Caco-2 (cell line): Measurements from ENCODE around the gene AGRN. TPM values are rescaled to one million over a fixed set of nuclear protein-coding genes. Genes with fewer than 3 reads are reported as not detected.

Experiments used
- BruUV-seq: library from RNA; stranded (reverse); fragments of 400-500 nt; replicated peaks from 2 replicates; lab custom pipeline; 2021; lab: Mats Ljungman, UMichigan
- CTCF ChIA-PET: fragments of 300-600 bp; sonication (Branson Sonifier 250); formaldehyde crosslinking; loops from one replicate; lab custom pipeline; 2022; ENCODE audit warnings: antibody characterized with exemption; lab: Charles Lee
- POLR2A ChIA-PET: fragments of 300-600 bp; sonication (Branson Sonifier 250); formaldehyde crosslinking; loops from one replicate; lab custom pipeline; 2022; ENCODE audit warnings: antibody characterized with exemption; lab: Charles Lee
- DNase-seq, 2 experiments: peaks; one replicate each; pipeline versions ENCODE4 v3.0.0 to v3.0.0-alpha.2; 2020 to 2022
- H3K27me3 ChIP-seq: replicated peaks from 2 replicates; pipeline ENCODE4 v1.6.0; 2011; ENCODE audit warnings: low read length; ENCODE audit not compliant: control insufficient read depth, insufficient read depth
- H3K36me3 ChIP-seq: 2 replicates; pipeline ENCODE4 v1.5.1; 2011; ENCODE audit warnings: low read length; ENCODE audit not compliant: control insufficient read depth, insufficient read depth
- H3K4me1 ChIP-seq: fragments of 250-450 bp; sonication (Bioruptor Pico); 2 replicates; pipeline ENCODE4 v1.5.1; 2020; ENCODE audit warnings: mild to moderate bottlenecking
- H3K4me3 ChIP-seq: 2 replicates; pipeline ENCODE4 v1.5.1; 2011; ENCODE audit warnings: low read depth, mild to moderate bottlenecking, control low read depth, low read length
- H3K9me3 ChIP-seq: fragments of 250-450 bp; sonication (Bioruptor Pico); 2 replicates; pipeline ENCODE4 v1.5.1; 2020; ENCODE audit warnings: mild to moderate bottlenecking, moderate library complexity
- H3K27ac Mint-ChIP-seq: one replicate; pipeline ENCODE4 v1.8.0; 2022; ENCODE audit warnings: mixed read lengths; ENCODE audit not compliant: unreplicated experiment
- H3K27me3 Mint-ChIP-seq: one replicate; pipeline ENCODE4 v1.8.0; 2022; ENCODE audit warnings: mixed read lengths; ENCODE audit not compliant: insufficient read depth, unreplicated experiment
- H3K36me3 Mint-ChIP-seq: one replicate; pipeline ENCODE4 v1.8.0; 2022; ENCODE audit warnings: mild to moderate bottlenecking, mixed read lengths; ENCODE audit not compliant: insufficient read depth, unreplicated experiment
- H3K4me1 Mint-ChIP-seq: one replicate; pipeline ENCODE4 v1.8.0; 2022; ENCODE audit warnings: low read depth, mixed read lengths; ENCODE audit not compliant: unreplicated experiment
- H3K4me3 Mint-ChIP-seq: one replicate; pipeline ENCODE4 v1.8.0; 2022; ENCODE audit warnings: mild to moderate bottlenecking, moderate library complexity, mixed read lengths; ENCODE audit not compliant: unreplicated experiment
- H3K9me3 Mint-ChIP-seq: one replicate; pipeline ENCODE4 v1.8.0; 2022; ENCODE audit warnings: mixed read lengths; ENCODE audit not compliant: unreplicated experiment
- CTCF ChIP-seq, 2 experiments: fragments of 200-600 bp in 1 of 2; IDR thresholded peaks; 1 replicate in 1 of 2; 2 replicates in 1 of 2; pipeline versions ENCODE4 v1.5.1 to v1.8.0; 2011 to 2022; ENCODE audit warnings: antibody characterized with exemption in 1 of 2, control low read depth in 1 of 2, inconsistent platforms in 1 of 2, low read depth in 1 of 2, low read length in 1 of 2, mild to moderate bottlenecking in 1 of 2, moderate library complexity in 1 of 2; ENCODE audit not compliant: insufficient read depth in 1 of 2, severe bottlenecking in 1 of 2, unreplicated experiment in 1 of 2
- intact Hi-C: fragments of 100-400 bp; cut with micrococcal nuclease; formaldehyde crosslinking; loops from one replicate; pipeline ENCODE4 v1.10.0; 2022; ENCODE audit not compliant: unreplicated experiment
- total RNA-seq: library from RNA; stranded (reverse); gene quantifications from 2 replicates; pipeline ENCODE4 v1.2.3, GENCODE V29; 2022

AGRN gene
- total RNA-seq, 1 experiment from 2014 or later = 176 TPM

DNA sequence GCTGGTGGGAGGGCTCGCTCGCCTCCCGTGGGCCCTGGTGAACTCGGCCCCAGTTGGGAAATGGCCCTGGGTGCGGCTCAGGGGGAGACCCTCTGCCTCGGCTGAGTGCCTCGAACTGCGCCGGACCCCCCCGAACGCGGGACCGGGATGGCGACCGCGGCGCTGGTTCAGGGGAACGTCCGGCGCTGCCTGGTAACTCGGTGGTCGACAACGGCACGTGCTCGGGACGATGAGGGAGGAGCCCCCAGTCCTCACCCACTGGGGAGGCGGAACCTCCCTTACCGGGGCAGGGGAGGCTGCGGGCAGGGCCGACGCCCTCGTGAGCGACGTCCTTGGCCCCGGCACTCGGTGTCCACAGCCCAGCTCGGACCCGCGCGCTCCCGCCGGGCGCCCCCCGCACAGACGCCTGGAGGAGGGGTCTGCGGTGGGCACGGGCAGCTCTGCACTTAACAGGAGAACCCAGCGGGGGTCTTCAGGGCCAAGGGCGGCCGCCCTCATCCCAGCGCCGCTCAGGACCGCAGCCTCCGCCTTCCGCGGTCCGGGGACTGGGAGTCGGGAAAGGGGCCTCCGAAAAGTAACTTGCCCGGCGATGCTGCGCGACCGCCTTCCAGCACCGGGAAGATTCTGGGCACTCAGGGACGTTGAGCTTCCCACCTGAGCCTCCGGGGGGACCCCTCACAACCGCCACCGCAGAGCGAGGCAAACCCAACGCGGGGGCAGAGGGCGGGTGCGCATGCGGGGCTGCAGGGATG, 21.8 kb upstream of the AGRN start:
- H3K4me3 Mint-ChIP-seq = peak overlapping the region; percentile 79
- H3K27ac Mint-ChIP-seq = no peak overlapping the region
- H3K36me3 ChIP-seq = no peaks in the 10 kb centered on the region
- no peaks in the 10 kb centered on the region for H3K27me3 Mint-ChIP-seq
- BruUV-seq = no TSS peak
- ChIA-PET POLR2A (interaction anchor here (0.5 kb wide), 1 partner anchor 320 kb away, joined by 4 read pairs; no protein-coding TSS in a partner anchor), CTCF (interaction anchor here (0.6 kb wide), 1 partner anchor 22 kb away, joined by 3 read pairs; no protein-coding TSS in a partner anchor)
- no peaks in the 10 kb centered on the region for H3K9me3 Mint-ChIP-seq
- H3K4me3 ChIP-seq = peak overlapping the region; percentile 87
- H3K36me3 Mint-ChIP-seq = peaks cover 40% of the 10 kb centered on the region
- DNase-seq = peak in 1 of 2 experiments; percentile 59
- H3K4me1 Mint-ChIP-seq = no peaks in the 10 kb centered on the region
- intact Hi-C loops = loop anchor here (5.0 kb wide), 1 partner anchor 74 kb away; the partner anchor contains the start of gene RNF223
- no peaks in the 10 kb centered on the region for H3K9me3 ChIP-seq
- no peak for TF ChIP-seq CTCF (IDR thresholded peaks at IDR 0.05; ENCODE audit: insufficient read depth in 1 of 2, low read depth in 1 of 2, low read length in 1 of 2, severe bottlenecking in 1 of 2, unreplicated experiment in 1 of 2)
- H3K27me3 ChIP-seq = no peaks in the 10 kb centered on the region
- H3K4me1 ChIP-seq = peaks cover 25% of the 10 kb centered on the region

DNA sequence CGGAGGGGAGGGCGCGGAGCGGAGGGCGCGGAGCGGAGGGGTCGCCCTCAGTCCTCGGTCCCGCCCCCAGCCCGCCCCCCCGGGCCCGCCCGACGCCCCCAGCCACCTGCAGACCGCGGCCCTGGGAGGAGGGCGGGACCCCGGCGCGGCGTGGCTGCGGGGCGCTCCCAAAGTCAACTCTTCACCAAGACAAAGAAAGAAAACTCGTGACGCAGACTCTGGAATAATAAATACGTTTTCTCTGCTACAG, 21.2 kb upstream of the AGRN start:
- Histone ChIP-seq H3K9me3 (no peaks in the 10 kb centered on the region), H3K4me1 (peaks cover 28% of the 10 kb centered on the region), H3K4me3 (peak overlapping the region; percentile 87), H3K36me3 (no peaks in the 10 kb centered on the region), H3K27me3 (no peaks in the 10 kb centered on the region)
- Mint-ChIP-seq H3K4me3 (peak overlapping the region; percentile 79), H3K27ac (no peak overlapping the region), H3K4me1 (no peaks in the 10 kb centered on the region), H3K9me3 (no peaks in the 10 kb centered on the region), H3K27me3 (no peaks in the 10 kb centered on the region), H3K36me3 (peaks cover 43% of the 10 kb centered on the region)
- ChIA-PET POLR2A (no interaction called here), CTCF (interaction anchor here (0.6 kb wide), 1 partner anchor 22 kb away, joined by 3 read pairs; no protein-coding TSS in a partner anchor)
- BruUV-seq = no TSS peak
- intact Hi-C loops = loop anchor here (5.0 kb wide), 1 partner anchor 74 kb away; the partner anchor contains the start of gene RNF223
- no peak for DNase-seq
- TF ChIP-seq CTCF (IDR thresholded peaks at IDR 0.05; ENCODE audit: insufficient read depth in 1 of 2, low read depth in 1 of 2, low read length in 1 of 2, severe bottlenecking in 1 of 2, unreplicated experiment in 1 of 2) = no peak

- intact Hi-C loops = loop anchor here (5.0 kb wide), 1 partner anchor 73 kb away; the partner anchor contains the start of gene RNF223
- Histone ChIP-seq H3K4me1 (peaks cover 33% of the 10 kb centered on the region), H3K27me3 (no peaks in the 10 kb centered on the region), H3K36me3 (no peaks in the 10 kb centered on the region), H3K9me3 (no peaks in the 10 kb centered on the region), H3K4me3 (peak overlapping the region; percentile 87)
- no TSS peak for BruUV-seq
- Mint-ChIP-seq H3K36me3 (peaks cover 43% of the 10 kb centered on the region), H3K4me3 (peak overlapping the region; percentile 79), H3K27me3 (no peaks in the 10 kb centered on the region), H3K9me3 (no peaks in the 10 kb centered on the region), H3K4me1 (no peaks in the 10 kb centered on the region), H3K27ac (no peak overlapping the region)
- no peak for TF ChIP-seq CTCF (IDR thresholded peaks at IDR 0.05; ENCODE audit: insufficient read depth in 1 of 2, low read depth in 1 of 2, low read length in 1 of 2, severe bottlenecking in 1 of 2, unreplicated experiment in 1 of 2)
- POLR2A ChIA-PET = interaction anchor here (3.0 kb wide), 1 partner anchor 20 kb away, joined by 16 read pairs; the partner anchor contains the start of gene AGRN
- DNase-seq = peak in 1 of 2 experiments; percentile 66
- CTCF ChIA-PET = no interaction called here
Observed at GRCh38 chr1:998995-999724, 20.8 kb upstream of the AGRN start.
